Stimulated activated CD8-positive, alpha-beta memory T cell treated with anti-CD3 and anti-CD28 coated beads, Interleukin-7, amount 100 ng/mL, for 24 hours (primary cell): ENCODE measurements around the gene CALHM6.

Experiments
- DNase-seq: peaks from one replicate; pipeline ENCODE4 v3.0.0-alpha.2; 2020; ENCODE audit warnings: low read depth

The CALHM6 gene

DNA sequence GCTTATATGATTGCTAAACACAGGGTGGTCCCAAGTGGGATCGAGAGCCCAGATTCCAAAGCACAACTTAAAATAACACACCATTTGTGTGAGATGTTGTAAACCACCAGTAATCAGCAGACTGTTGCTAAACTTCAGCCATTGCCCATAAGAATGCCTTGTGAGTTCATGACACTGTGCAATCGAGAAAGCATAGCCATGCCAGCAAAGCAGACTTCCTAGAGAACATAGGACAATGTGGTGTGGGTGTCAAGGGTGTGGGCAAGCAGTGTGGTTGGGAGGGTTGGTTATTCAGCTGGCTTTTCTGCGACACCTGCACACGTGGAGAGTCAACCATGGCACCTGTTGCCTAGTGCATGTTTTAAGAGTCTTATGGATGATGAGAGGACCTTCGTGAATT is 16.1 kb upstream of the CALHM6 start:
- no peak for DNase-seq

DNA sequence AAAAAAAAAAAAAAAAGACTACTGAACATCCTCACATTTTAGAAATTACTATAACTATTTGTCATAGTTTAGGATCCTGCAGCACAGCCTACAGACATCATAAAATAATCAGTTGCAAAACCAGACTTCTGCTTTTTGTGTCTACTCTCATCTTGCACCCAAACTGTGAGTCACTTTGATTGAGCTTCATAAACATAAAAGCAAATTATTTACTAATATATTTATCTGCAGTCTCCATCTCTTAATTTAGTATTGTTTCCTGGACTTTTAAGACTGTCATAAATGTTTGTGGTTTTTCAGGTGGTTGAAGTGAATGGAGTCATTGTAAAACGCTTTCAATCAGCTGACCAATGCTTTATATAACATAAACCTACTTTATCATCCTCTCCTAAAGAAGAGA is 14.8 kb upstream of the CALHM6 start:
- DNase-seq = no peak

DNA sequence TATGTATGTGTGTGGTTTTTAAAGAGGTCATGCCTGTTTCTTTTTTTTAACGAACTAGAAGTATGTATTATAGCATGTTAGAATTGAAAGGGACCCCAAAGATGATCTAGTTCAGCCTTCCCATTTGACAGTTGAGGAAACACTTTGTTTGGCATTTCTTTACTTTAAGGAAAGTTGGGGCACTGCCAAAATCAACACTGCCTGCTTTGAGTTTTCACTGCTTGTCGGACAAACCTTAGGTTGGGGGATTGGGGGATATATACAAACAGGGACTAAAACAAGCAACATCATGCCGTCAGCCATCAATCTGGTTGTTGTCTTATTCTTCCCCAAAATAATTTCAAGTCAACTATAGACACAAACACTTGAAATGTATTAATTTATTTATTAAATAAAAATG is 14.1 kb upstream of the CALHM6 start:
- no peak for DNase-seq

DNA sequence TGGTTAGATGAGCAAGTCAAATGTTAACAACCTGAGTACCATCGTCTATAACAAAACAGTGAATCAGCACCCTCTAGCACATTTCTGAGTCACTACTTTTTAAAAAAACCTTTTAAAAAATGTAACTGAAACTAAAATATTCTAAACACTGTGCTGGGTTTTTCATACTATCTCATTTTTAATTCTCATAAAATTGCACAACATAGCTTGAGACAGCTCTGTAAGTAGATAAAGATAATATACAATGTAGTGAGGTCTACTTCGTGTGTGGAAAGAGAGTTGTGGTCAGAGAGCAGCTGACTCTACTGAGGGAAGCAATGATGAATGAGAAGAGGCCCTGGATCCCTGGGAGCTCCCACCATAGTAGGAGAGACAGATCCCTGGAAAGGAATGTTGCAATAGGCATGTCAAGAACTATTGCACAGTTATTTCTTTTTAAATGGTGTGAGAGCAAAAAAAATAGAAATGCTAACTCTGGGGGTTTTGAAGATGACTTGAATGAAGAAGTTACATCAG is 13.6 kb upstream of the CALHM6 start:
- no peak for DNase-seq

DNA sequence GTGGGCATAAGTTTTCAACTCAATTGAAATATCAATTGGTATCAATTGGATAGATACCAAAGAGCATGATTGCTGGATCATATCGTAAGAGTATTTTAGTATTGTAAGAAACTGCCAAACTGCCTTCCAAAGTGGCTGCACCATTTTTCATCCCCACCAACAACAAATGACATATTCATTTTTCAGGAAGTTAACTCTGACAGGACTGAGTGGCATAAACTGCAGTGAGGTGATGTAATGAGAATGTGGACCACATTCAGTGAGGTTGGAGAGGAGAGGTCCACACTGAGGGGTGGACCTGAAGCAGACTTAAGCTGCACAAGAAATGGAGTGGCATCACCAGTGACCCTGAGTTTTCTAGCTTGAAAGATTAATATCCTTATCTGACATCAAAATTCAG is 11.6 kb upstream of the CALHM6 start:
- DNase-seq = no peak

DNA sequence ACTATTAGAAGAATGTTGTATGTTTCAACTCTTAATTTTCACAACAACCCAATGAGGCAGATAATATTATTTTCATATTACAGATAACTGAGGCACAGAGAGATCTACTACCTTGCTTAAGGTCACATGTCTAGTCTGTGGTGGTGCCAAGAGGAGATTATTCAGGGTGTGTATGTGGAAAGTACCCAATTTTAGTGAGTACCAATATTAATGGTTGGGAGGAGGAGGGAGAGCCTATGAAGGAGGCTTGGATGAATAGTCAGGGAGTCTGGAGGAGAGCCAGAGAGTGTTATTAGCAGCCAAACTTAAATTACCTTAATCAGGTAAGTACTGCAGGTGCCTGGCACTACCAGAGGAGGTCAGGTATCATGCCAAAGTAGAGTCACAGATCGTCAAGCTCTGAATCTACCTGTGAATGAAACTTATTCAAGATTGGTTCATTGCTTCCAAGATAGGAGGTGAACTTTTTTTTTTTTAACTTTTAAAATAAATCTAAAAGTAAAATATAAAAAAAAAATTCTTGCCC is 10.9 kb upstream of the CALHM6 start:
- no peak for DNase-seq

DNA sequence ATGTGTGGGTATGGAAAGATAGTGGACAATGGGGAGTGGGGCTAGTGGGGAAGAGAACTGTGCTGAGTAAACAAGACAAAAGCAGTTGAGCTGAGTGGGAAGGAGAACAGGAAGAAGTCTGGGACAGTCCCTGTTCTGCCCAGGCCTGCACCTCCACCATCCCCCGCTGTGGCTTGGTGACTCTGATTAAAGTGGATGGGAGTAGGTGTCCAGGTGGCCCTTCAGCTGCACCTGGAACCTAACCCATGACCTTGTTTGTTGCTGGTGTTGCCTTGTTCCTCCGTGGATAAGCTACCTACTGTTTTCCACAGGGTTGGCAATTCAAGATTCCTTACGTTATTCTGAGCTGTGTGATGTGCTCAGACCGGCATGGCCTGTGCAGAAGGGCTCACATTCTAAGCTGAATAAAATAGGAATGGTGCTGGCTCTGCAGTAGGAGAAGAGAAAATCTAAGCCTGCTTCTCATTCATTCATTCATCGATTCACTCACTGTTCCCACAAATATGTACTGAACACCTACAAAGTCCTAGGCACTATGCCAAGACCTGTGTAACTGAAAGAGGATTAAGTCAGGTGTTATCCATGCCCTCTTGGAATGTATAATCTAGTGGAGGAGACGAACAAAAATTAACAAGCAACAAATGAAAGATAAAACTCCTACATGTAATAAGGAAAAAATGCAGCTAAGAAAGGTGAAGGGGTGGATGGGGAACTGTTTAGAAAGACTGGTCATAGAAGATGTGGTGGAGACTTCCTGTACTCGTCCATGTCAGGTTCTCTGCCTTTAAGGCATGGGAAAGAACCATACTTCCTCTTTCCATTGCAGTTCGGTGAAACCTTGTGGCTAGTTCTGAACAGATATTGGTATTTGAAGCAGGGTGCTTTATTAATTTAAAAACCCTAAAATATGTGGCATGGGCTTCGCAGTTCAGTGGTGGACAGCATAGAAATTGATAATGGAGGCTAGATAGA is 10.1 kb upstream of the CALHM6 start:
- no peak for DNase-seq

DNA sequence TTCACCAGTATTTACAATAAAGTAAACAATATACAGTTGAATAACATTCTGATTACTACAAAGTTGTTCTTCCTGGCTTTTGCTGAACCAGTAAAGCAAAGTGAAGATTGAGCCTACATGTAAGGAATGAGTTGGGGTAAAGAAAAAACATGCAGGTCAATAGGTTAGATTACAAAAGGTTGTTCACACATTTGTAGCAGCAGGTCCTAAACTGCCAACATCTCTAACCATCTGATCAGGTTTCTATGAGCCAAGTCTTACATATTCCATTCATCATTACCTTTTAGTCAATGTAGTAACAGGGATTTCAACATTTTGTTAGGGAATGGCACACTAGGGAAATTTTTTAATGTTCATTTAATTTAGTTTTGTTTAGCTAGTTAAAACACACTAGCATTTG is 9.3 kb upstream of the CALHM6 start:
- DNase-seq = no peak

DNA sequence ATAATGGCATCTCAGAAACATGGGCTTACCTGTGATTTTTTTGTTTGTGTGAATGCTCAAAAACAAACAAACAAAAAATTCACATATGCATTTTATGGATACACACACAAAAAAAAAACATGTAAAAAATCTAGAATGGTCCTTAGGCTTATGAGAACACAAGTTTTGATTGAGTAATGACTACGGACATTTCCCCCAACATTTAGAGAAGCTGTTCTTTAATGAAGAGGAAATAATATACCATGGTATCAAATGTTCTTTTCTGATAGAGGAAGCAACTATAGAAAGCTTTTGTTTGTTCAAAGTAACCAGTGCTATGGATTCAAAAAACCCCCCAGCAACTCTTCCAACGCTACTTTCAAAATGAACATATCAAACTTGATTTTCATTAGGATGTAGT is 8.6 kb upstream of the CALHM6 start:
- no peak for DNase-seq

DNA sequence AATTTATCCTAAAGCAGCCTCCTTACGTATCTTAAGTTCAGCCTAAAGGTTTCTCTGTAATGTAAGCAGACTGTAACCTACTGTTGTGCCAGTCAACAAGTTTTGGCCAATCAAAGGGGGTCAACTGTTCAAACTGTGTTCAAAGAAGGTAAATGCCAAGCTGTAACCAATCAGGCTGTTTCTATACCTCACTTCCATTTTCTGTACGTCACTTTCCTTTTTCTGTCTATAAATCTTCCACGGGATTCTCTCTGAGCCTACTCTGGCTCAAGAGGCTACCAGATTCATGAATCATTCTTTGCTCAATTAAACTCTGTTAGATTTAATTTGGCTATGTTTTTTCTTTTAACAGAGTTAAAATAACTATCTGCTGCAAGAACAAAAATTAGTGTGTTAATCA is 5.1 kb upstream of the CALHM6 start:
- no peak for DNase-seq

DNA sequence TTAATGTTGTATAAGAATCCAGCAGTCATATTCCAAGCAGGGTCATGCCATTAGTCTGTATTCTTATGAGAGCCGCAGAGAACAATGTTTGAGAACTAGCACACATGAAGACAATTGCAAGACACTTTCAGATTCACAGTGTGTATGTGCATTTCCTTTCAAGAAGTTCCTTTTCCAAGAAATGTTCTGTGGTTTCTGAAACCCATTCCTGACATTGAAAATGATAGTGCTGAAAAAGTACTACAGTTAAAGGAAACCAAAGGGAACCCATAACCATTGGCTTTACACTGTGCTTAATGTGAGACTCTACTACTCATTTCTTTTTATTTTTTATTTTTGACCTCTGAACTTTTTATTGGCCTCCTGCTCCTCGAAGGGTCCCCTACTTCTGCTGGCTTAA is 4.2 kb upstream of the CALHM6 start:
- no peak for DNase-seq

DNA sequence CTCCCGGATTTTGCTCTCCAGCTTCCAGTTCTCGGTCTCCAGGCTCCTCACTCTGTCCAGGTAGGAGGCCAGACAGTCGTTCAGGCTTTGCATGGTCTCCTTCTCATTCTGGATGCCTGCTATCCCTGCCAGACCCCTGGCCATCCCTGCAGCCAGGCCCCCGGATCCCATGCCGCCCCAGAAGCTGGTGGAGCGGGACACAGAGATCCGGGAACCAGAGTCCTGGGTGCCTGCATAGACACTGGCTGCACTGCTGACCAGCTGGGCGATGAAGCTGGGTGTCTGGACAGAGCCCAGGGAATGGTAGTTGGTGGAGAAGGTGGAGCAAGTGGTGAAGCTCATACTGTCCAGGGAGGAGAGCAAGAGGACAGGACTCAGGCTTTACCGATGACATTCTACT is 2.9 kb upstream of the CALHM6 start:
- no peak for DNase-seq

DNA sequence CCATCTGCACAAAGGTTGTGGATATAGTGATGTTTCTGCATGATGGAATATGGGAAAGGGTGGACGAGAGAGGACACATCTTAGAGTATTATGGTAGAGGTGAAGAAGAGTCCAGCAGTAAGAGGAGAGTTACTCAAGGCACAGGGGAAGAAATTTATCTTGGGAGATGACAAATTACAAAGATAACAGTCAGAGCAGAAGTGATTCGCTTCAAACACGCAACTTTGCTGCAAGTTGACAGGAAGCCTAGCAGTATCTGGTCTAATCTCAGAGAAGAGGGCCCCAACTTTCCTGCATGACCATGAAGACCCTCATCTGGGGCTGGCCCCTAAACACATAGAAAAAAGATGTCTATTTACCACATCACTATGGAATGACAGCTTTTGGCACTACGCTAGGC is 1.2 kb upstream of the CALHM6 start:
- no peak for DNase-seq

DNA sequence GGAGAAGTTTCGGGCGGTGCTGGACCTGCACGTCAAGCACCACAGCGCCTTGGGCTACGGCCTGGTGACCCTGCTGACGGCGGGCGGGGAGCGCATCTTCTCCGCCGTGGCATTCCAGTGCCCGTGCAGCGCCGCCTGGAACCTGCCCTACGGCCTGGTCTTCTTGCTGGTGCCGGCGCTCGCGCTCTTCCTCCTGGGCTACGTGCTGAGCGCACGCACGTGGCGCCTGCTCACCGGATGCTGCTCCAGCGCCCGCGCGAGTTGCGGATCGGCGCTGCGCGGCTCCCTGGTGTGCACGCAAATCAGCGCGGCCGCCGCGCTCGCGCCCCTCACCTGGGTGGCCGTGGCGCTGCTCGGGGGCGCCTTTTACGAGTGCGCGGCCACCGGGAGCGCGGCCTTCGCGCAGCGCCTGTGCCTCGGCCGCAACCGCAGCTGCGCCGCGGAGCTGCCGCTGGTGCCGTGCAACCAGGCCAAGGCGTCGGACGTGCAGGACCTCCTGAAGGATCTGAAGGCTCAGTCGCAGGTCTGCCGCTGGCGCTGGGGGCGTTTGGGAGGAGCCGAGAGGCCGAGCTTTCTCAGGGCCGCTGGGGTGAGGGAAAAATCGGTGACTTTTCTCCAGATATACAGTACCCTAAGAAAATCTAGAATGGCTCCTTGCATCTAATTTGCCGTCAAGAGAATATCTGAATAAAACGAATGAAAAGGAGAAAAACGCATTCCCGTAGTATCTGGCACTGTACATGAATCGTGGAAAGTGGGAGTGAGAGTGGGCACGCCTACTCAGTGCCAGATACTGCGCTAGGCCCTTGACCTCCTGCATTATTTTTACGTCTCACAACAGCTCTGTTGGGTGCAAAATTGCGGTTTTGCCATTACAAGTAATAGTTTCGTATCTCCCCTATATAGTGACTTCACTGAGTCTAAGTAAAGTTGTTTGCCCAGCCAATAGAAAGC is 1.0 kb downstream of the CALHM6 start:
- no peak for DNase-seq

DNA sequence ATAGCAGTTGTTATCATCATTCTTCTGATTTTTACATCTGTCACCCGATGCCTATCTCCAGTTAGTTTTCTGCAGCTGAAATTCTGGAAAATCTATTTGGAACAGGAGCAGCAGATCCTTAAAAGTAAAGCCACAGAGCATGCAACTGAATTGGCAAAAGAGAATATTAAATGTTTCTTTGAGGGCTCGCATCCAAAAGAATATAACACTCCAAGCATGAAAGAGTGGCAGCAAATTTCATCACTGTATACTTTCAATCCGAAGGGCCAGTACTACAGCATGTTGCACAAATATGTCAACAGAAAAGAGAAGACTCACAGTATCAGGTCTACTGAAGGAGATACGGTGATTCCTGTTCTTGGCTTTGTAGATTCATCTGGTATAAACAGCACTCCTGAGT is 2.1 kb downstream of the CALHM6 start:
- DNase-seq = no peak

DNA sequence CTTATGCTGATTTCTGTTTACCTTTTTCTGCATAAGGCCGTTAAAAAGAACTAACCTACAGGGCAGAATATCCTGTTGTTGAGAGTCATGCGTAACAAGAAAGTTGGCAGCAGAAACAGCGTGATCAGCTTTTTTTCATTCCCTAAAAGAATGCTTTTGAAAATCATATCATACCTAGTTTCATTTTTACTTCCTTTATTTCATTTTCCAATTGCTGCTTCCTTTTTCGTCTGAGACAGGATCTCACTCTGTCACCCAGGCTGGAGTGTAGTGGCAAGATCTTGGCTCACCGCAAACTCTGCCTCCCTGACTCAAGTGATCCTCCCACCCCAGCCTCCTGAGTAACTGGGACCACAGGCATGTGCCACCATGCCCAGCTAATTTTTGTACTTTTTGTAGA is 4.1 kb downstream of the CALHM6 start:
- no peak for DNase-seq

DNA sequence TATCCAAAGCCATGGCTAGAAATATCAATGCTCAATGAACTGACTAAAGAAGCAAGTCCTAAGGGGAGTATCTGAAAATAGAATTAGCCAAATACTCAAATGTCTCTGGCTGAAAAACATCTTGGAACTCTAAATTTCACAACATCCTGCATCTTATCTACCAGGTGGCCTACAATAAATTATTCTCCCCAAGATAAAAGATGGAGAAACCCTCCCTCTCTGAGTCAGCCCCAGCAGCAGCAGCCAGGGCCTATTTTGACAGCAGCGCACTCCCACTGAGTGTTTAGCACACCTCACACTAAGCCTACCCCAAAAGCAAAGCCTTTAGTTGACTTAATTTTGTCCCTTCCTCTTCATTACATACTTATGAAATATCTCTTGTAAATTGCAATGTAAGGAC is 5.9 kb downstream of the CALHM6 start:
- DNase-seq = no peak

DNA sequence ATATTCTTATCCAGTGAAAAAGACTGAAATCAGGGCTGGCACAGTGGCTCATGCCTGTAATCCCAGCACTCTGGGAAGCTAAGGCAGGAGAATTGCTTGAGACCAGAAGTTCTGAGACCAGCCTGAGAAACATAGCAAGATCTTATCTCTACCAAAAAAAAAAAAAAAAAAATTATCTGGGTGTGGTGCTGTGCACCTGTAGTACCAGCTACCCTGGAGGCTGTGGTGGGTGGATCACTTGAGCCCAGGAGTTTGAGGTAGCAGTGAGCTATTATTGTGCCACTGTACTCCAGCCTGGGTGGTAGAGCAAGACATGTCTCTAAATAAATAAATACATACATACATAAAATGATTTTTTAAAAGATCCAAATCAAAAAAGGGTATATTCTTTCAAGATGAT is 6.3 kb downstream of the CALHM6 start:
- no peak for DNase-seq

DNA sequence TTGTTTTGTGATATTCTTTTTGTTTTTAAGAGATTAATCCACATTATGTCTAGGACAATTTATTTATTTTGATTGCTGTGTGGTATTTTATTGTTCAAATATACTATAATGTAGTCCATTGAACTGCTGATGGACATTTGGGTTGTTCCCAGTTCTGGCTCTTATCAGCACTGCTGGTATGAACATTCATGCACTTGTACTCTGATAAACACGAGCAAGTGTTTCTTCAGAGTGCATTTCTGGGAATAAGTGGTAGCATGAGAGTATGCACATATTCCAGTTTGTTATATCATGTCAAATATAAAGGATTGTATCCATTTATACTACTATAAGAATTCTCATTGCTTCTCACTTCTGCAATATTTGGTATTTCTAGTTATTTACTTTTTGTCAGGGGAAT is 7.1 kb downstream of the CALHM6 start:
- no peak for DNase-seq

DNA sequence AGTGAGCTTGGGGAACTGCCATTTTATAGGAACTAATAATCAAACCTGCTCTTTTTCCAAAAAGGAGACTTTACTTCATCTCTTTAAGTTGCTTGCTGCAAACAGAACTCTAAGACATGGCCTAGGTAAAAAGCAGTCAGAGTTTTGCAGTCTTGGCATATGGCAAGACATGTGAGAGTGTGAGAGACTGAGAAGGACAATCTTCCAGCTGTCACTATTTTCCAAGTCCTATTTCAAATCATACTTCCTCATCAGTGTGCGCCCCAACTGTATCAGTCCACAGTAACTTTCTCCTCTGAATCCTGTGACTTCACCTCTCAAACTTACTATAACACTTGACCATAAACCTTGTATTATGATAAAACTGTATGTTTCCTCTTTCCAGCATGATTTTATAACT is 10.4 kb downstream of the CALHM6 start:
- DNase-seq = no peak

DNA sequence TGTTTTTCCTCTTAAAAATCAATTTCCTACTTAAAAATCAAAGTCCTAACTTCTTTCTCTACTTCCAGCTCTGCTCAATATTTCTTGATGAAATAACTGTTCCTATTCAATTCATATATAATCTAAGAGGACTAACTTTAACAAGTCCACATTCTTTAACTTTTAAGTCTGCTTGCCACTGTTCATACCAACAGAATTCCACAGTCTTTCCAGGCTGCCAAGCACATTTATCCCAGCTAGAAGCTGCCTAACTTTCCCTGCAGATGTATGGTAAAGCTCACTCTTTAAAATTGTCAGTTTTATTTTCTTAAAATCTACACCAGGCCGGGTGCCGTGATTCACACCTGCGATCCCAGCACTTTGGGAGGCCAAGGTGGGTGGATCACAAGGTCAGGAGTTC is 11.5 kb downstream of the CALHM6 start:
- DNase-seq = no peak

DNA sequence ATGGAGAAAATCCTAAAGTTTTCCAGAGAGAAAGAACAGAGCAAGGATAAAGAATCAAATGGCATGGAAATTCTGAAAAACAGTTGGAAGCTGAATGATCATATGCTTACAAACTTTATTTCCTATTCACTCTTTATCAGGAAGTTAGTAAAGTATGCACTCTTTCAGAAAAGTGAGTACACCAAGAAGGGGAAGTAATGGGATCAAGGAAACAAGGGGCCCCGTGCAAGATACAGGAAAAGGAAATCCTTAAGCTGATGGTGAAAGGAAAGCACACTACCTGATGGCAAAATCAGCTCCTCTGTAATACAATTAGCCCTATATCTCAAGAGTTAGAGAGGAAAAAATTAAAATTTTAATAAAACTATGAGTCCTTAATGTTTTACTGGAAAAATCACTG is 14.0 kb downstream of the CALHM6 start:
- DNase-seq = no peak
